Astrocyte (in vitro differentiated cells and primary cell): ENCODE data around the gene PELI2. TPM values are rescaled to one million over a fixed set of nuclear protein-coding genes. Genes with fewer than 3 reads are reported as not detected.

Experiments used
- DNase-seq: peaks from one replicate; pipeline ENCODE4 v3.0.0-alpha.2; 2010; ENCODE audit warnings: low read depth
- FAIRE-seq: peaks from 2 replicates; lab custom pipeline; 2011; peaks lifted over from hg19 to GRCh38; lab: Jason Lieb, UNC
- H2AFZ ChIP-seq: 2 replicates; pipeline ENCODE4 v1.6.0; 2012; ENCODE audit warnings: low read depth, low read length, inconsistent platforms
- H3K27ac ChIP-seq: 2 replicates; pipeline ENCODE4 v1.5.1; 2011; ENCODE audit warnings: low read depth, low read length, inconsistent platforms
- H3K27me3 ChIP-seq: 2 replicates; pipeline ENCODE4 v1.6.0; 2011; ENCODE audit warnings: low read length, inconsistent platforms; ENCODE audit not compliant: insufficient read depth
- H3K36me3 ChIP-seq: 2 replicates; pipeline ENCODE4 v1.5.1; 2011; ENCODE audit warnings: low read length, inconsistent platforms; ENCODE audit not compliant: insufficient read depth
- H3K4me1 ChIP-seq: 2 replicates; pipeline ENCODE4 v1.5.1; 2011; ENCODE audit warnings: low read length, inconsistent platforms; ENCODE audit not compliant: insufficient read depth
- H3K4me2 ChIP-seq: 2 replicates; pipeline ENCODE4 v1.6.0; 2012; ENCODE audit warnings: low read length, inconsistent platforms
- H3K4me3 ChIP-seq: 2 replicates; pipeline ENCODE4 v1.5.1; 2011; ENCODE audit warnings: low read depth, mild to moderate bottlenecking, low read length, inconsistent platforms; ENCODE audit not compliant: insufficient read depth
- H3K79me2 ChIP-seq: 2 replicates; pipeline ENCODE4 v1.6.0; 2012; ENCODE audit warnings: mild to moderate bottlenecking, low read length, inconsistent platforms; ENCODE audit not compliant: insufficient read depth
- H3K9ac ChIP-seq: 2 replicates; pipeline ENCODE4 v1.6.0; 2012; ENCODE audit warnings: mild to moderate bottlenecking, low read length, inconsistent platforms
- H3K9me3 ChIP-seq: 2 replicates; pipeline ENCODE4 v1.5.1; 2012; ENCODE audit warnings: low read depth, mild to moderate bottlenecking, low read length, inconsistent platforms; ENCODE audit not compliant: insufficient read depth
- H4K20me1 ChIP-seq: 2 replicates; pipeline ENCODE4 v1.6.0; 2012; ENCODE audit warnings: low read length, inconsistent platforms; ENCODE audit not compliant: insufficient read depth
- H3K27ac Mint-ChIP-seq: one replicate; pipeline ENCODE4 v1.8.0; 2021; ENCODE audit warnings: mild to moderate bottlenecking, mixed read lengths; ENCODE audit not compliant: unreplicated experiment
- H3K27me3 Mint-ChIP-seq: one replicate; pipeline ENCODE4 v1.8.0; 2021; ENCODE audit warnings: low read depth, mixed read lengths; ENCODE audit not compliant: unreplicated experiment
- H3K36me3 Mint-ChIP-seq: one replicate; pipeline ENCODE4 v1.8.0; 2021; ENCODE audit warnings: low read depth, mixed read lengths; ENCODE audit not compliant: unreplicated experiment
- H3K4me1 Mint-ChIP-seq: one replicate; pipeline ENCODE4 v1.8.0; 2021; ENCODE audit warnings: low read depth, mixed read lengths; ENCODE audit not compliant: unreplicated experiment
- H3K4me3 Mint-ChIP-seq: one replicate; pipeline ENCODE4 v1.8.0; 2021; ENCODE audit warnings: mild to moderate bottlenecking, moderate library complexity, mixed read lengths; ENCODE audit not compliant: unreplicated experiment
- H3K9me3 Mint-ChIP-seq: one replicate; pipeline ENCODE4 v1.8.0; 2021; ENCODE audit warnings: mild to moderate bottlenecking, mixed read lengths; ENCODE audit not compliant: unreplicated experiment
- CTCF ChIP-seq: IDR thresholded peaks from 2 replicates; pipeline ENCODE4 v1.5.1; 2011; ENCODE audit warnings: low read depth, mild to moderate bottlenecking, inconsistent platforms, low read length, moderate library complexity; ENCODE audit not compliant: insufficient read depth
- EZH2 ChIP-seq: IDR thresholded peaks from 2 replicates; pipeline ENCODE4 v1.6.1; 2012; ENCODE audit warnings: mild to moderate bottlenecking, low read length, inconsistent platforms; ENCODE audit not compliant: insufficient read depth
- total RNA-seq: library from RNA; stranded (reverse); gene quantifications from 2 replicates; pipeline ENCODE4 v1.2.1, GENCODE V29; 2021

The PELI2 gene
- total RNA-seq, 1 donor from 2014 or later: 5.3 TPM

GRCh38 chr14:56136571-56137452 is 18.6 kb downstream of the PELI2 start:
- peaks cover 54% of the 10 kb centered on the region for H3K79me2 ChIP-seq
- peaks cover 3% of the 10 kb centered on the region for H3K4me1 ChIP-seq
- no peaks in the 10 kb centered on the region for H3K36me3 Mint-ChIP-seq
- H4K20me1 ChIP-seq: peaks cover 48% of the 10 kb centered on the region
- no peak overlapping the region for H3K27ac Mint-ChIP-seq
- no peaks in the 10 kb centered on the region for H3K9me3 ChIP-seq
- no peak for DNase-seq
- TF ChIP-seq CTCF: no peak
- TF ChIP-seq EZH2: no peak
- no peak overlapping the region for H3K27ac ChIP-seq
- H3K4me3 ChIP-seq: no peak overlapping the region
- no peak overlapping the region for H3K4me3 Mint-ChIP-seq
- H3K27me3 Mint-ChIP-seq: no peaks in the 10 kb centered on the region
- no peak overlapping the region for H3K4me2 ChIP-seq
- H3K9me3 Mint-ChIP-seq: no peaks in the 10 kb centered on the region
- H3K9ac ChIP-seq: no peak overlapping the region
- H3K27me3 ChIP-seq: no peaks in the 10 kb centered on the region
- H3K4me1 Mint-ChIP-seq: peaks cover 25% of the 10 kb centered on the region
- no peak for FAIRE-seq
- H2AFZ ChIP-seq: no peak overlapping the region
- no peaks in the 10 kb centered on the region for H3K36me3 ChIP-seq

GRCh38 chr14:56137453-56137807 is 19.2 kb downstream of the PELI2 start:
- Histone ChIP-seq H3K79me2 (peaks cover 48% of the 10 kb centered on the region), H3K4me3 (no peak overlapping the region), H3K27me3 (no peaks in the 10 kb centered on the region), H3K27ac (no peak overlapping the region), H3K36me3 (no peaks in the 10 kb centered on the region), H3K4me2 (no peak overlapping the region), H3K9me3 (no peaks in the 10 kb centered on the region), H3K4me1 (peaks cover under 1% of the 10 kb centered on the region), H2AFZ (no peak overlapping the region), H3K9ac (no peak overlapping the region), H4K20me1 (peaks cover 42% of the 10 kb centered on the region)
- Mint-ChIP-seq H3K4me3 (no peak overlapping the region), H3K4me1 (peaks cover 20% of the 10 kb centered on the region), H3K9me3 (no peaks in the 10 kb centered on the region), H3K27me3 (no peaks in the 10 kb centered on the region), H3K36me3 (no peaks in the 10 kb centered on the region), H3K27ac (no peak overlapping the region)
- DNase-seq (no peak), FAIRE-seq (no peak)
- no peak for TF ChIP-seq CTCF
- no peak for TF ChIP-seq EZH2

GRCh38 chr14:56137849-56138248 is 19.6 kb downstream of the PELI2 start:
- Histone ChIP-seq H3K36me3 (no peaks in the 10 kb centered on the region), H3K9me3 (no peaks in the 10 kb centered on the region), H3K4me3 (no peak overlapping the region), H3K27ac (no peak overlapping the region), H3K27me3 (no peaks in the 10 kb centered on the region), H3K4me2 (no peak overlapping the region), H4K20me1 (peaks cover 40% of the 10 kb centered on the region), H3K4me1 (no peaks in the 10 kb centered on the region), H2AFZ (no peak overlapping the region), H3K79me2 (peaks cover 46% of the 10 kb centered on the region), H3K9ac (no peak overlapping the region)
- Mint-ChIP-seq H3K4me1 (peaks cover 18% of the 10 kb centered on the region), H3K27ac (no peak overlapping the region), H3K4me3 (no peak overlapping the region), H3K36me3 (no peaks in the 10 kb centered on the region), H3K27me3 (no peaks in the 10 kb centered on the region), H3K9me3 (no peaks in the 10 kb centered on the region)
- FAIRE-seq (no peak), DNase-seq (no peak)
- TF ChIP-seq CTCF (no peak), EZH2 (no peak)
